B cell (primary cell): ENCODE results near the gene GRIK5. TPM values are rescaled to one million over a fixed set of nuclear protein-coding genes. Genes with fewer than 3 reads are reported as not detected.

ENCODE experiments used
- ATAC-seq: fragments of 200-7000 bp; cut with Tn5 transposase; one replicate; pipeline ENCODE4 v1.10.0; 2021; ENCODE audit warnings: low read depth, mild to moderate bottlenecking, moderate number of reproducible peaks, moderate library complexity
- CTCF ChIA-PET: fragments of 350-600 bp; sonication (Branson Sonifier 250); formaldehyde crosslinking; loops from one replicate; lab custom pipeline; 2021; ENCODE audit warnings: antibody characterized with exemption, inconsistent platforms; lab: Charles Lee
- POLR2A ChIA-PET: fragments of 350-600 bp; sonication (Branson Sonifier 250); formaldehyde crosslinking; loops from one replicate; lab custom pipeline; 2021; ENCODE audit warnings: antibody characterized with exemption; lab: Charles Lee
- DNase-seq: peaks from one replicate; pipeline ENCODE4 v3.0.0; 2013
- H2AFZ ChIP-seq: 2 replicates; pipeline ENCODE4 v1.6.1; 2012; ENCODE audit warnings: mild to moderate bottlenecking, low read depth, low read length; ENCODE audit not compliant: insufficient read depth, poor library complexity, severe bottlenecking
- H3K27ac ChIP-seq, 2 donors: 1 replicate in 1 of 2; 2 replicates in 1 of 2; pipeline ENCODE4 v1.5.1; 2012 to 2013; ENCODE audit warnings: low read length in 2 of 2, mild to moderate bottlenecking in 2 of 2, moderate library complexity in 1 of 2
- H3K27me3 ChIP-seq, 4 experiments: fragments of 200-600 bp in 1 of 4; sonication (generic) in 1 of 4; replicated peaks in 1 of 4; 1 replicate in 2 of 4; 2 replicates in 2 of 4; pipeline versions ENCODE4 v1.6.1 to v1.7.0; 2013 to 2016; ENCODE audit warnings: low read length in 3 of 4, mild to moderate bottlenecking in 2 of 4, mixed read lengths in 1 of 4, moderate library complexity in 1 of 4; ENCODE audit not compliant: insufficient read depth in 4 of 4, control insufficient read depth in 3 of 4; ENCODE audit errors: control extremely low read depth in 1 of 4
- H3K36me3 ChIP-seq, 2 experiments: replicated peaks in 1 of 2; 1 replicate in 1 of 2; 2 replicates in 1 of 2; pipeline versions ENCODE4 v1.6.1 to v1.7.1; 2013; ENCODE audit warnings: low read length in 1 of 2; ENCODE audit not compliant: insufficient read depth in 2 of 2, control insufficient read depth in 1 of 2; ENCODE audit errors: control extremely low read depth in 1 of 2, extremely low read depth in 1 of 2
- H3K4me1 ChIP-seq, 2 donors: fragments of 200-600 bp in 1 of 2; sonication (generic) in 1 of 2; 1 replicate in 1 of 2; 2 replicates in 1 of 2; pipeline versions ENCODE4 v1.5.1 to v1.6.1; 2013 to 2017; ENCODE audit warnings: low read length in 2 of 2; ENCODE audit not compliant: control insufficient read depth in 2 of 2, insufficient read depth in 2 of 2
- H3K4me2 ChIP-seq: replicated peaks from 2 replicates; pipeline ENCODE3; 2012; ENCODE audit warnings: mild to moderate bottlenecking, low read depth, low read length; ENCODE audit not compliant: poor library complexity, severe bottlenecking
- H3K4me3 ChIP-seq, 5 experiments: fragments of 200-600 bp in 1 of 5; sonication (generic) in 1 of 5; 1 replicate in 3 of 5; 2 replicates in 2 of 5; pipeline versions ENCODE4 v1.5.1 to v1.7.0; 2011 to 2016; ENCODE audit warnings: low read length in 4 of 5, mild to moderate bottlenecking in 4 of 5, low read depth in 2 of 5, control low read depth in 1 of 5, moderate library complexity in 1 of 5; ENCODE audit not compliant: insufficient read depth in 1 of 5; ENCODE audit errors: control extremely low read depth in 1 of 5, extremely low read depth in 1 of 5
- H3K79me2 ChIP-seq: fragments of 200-600 bp; sonication (generic); one replicate; pipeline ENCODE4 v1.6.0; 2016; ENCODE audit warnings: low read length; ENCODE audit not compliant: control insufficient read depth, insufficient read depth
- H3K9ac ChIP-seq: fragments of 200-600 bp; sonication (generic); 2 replicates; pipeline ENCODE4 v1.6.1; 2017; ENCODE audit warnings: mild to moderate bottlenecking, low read length, moderate library complexity
- H3K9me3 ChIP-seq, 3 donors: one replicate each; pipeline versions ENCODE4 v1.6.1 to v1.7.1; 2013; ENCODE audit warnings: low read length in 2 of 3; ENCODE audit not compliant: control insufficient read depth in 2 of 3, insufficient read depth in 1 of 3; ENCODE audit errors: control extremely low read depth in 1 of 3
- H4K20me1 ChIP-seq: 2 replicates; pipeline ENCODE4 v1.6.0; 2012; ENCODE audit warnings: mild to moderate bottlenecking, low read length; ENCODE audit not compliant: insufficient read depth, control insufficient read depth, poor library complexity, severe bottlenecking
- H3K27ac Mint-ChIP-seq: one replicate; pipeline ENCODE4 v1.8.0; 2021; ENCODE audit warnings: mixed read lengths
- H3K27me3 Mint-ChIP-seq: one replicate; pipeline ENCODE4 v1.8.0; 2021; ENCODE audit warnings: mixed read lengths
- H3K4me1 Mint-ChIP-seq: one replicate; pipeline ENCODE4 v1.8.0; 2021; ENCODE audit warnings: mixed read lengths
- H3K4me3 Mint-ChIP-seq: one replicate; pipeline ENCODE4 v1.8.0; 2021; ENCODE audit warnings: mixed read lengths
- H3K9me3 Mint-ChIP-seq: one replicate; pipeline ENCODE4 v1.8.0; 2022; ENCODE audit warnings: mixed read lengths; ENCODE audit not compliant: insufficient read depth
- CTCF ChIP-seq: fragments of 200-600 bp; IDR thresholded peaks from one replicate; pipeline ENCODE4 v1.8.0; 2022; ENCODE audit warnings: antibody characterized with exemption, mild to moderate bottlenecking
- EZH2 ChIP-seq: IDR thresholded peaks from 2 replicates; pipeline ENCODE4 v1.6.1; 2012; ENCODE audit warnings: borderline replicate concordance, low read depth, mild to moderate bottlenecking, moderate library complexity, low read length; ENCODE audit not compliant: insufficient read depth, poor library complexity, severe bottlenecking
- WGBS: methylation state at CpG from one replicate; pipeline ENCODE4 v1.1.5; 2013; ENCODE audit warnings: missing lambda C conversion rate; ENCODE audit not compliant: insufficient coverage; 5-methylcytosine and 5-hydroxymethylcytosine counted together
- intact Hi-C: fragments of 100-400 bp; cut with micrococcal nuclease; formaldehyde crosslinking; loops from one replicate; pipeline ENCODE4 v1.10.0; 2022
- polyA plus RNA-seq: library from polyadenylated mRNA; depleted of rRNA; stranded (reverse); fragments of >200 nt; gene quantifications from 2 replicates; pipeline ENCODE4 v1.2.3, GENCODE V29; 2012
- total RNA-seq, 2 donors: library from RNA; stranded (reverse); fragments of 120-200 nt in 1 of 2; gene quantifications; 1 replicate in 1 of 2; 2 replicates in 1 of 2; pipeline versions ENCODE4 v1.2.3 to v1.2.4, GENCODE V29; 2013 to 2022

GRIK5 gene
- total and polyA plus RNA-seq, 2 donors (not counting 1 experiment from before 2014, with no cell fraction given), result 0.09 to 0.27 TPM

- ChIA-PET POLR2A (no interaction called here), CTCF (interaction anchor here (2.1 kb wide), 1 partner anchor 16 kb away, joined by 9 read pairs; no protein-coding TSS in a partner anchor)
- peaks cover 39% of the 10 kb centered on the region for H3K4me1 Mint-ChIP-seq
- Histone ChIP-seq H2AFZ (no peak overlapping the region), H3K4me3 (no peak overlapping the region), H3K27ac (peak overlapping the region in 1 of 2 donors; percentile 78), H3K27me3 (no peaks in the 10 kb centered on the region), H4K20me1 (peaks cover 72% of the 10 kb centered on the region), H3K9me3 (no peaks in the 10 kb centered on the region), H3K79me2 (peaks cover 18% of the 10 kb centered on the region), H3K9ac (no peak overlapping the region), H3K4me2 (peak overlapping the region; percentile 25), H3K4me1 (peaks cover 12 to 46% of the 10 kb centered on the region in 2 donors), H3K36me3 (peaks cover 1 to 58% of the 10 kb centered on the region in 2 experiments)
- TF ChIP-seq EZH2 (no peak), CTCF (peak; percentile 42)
- intact Hi-C loops, result no loop called here
- no peaks in the 10 kb centered on the region for H3K9me3 Mint-ChIP-seq
- H3K4me3 Mint-ChIP-seq, result no peak overlapping the region
- peak; percentile 64 for ATAC-seq
- H3K27ac Mint-ChIP-seq, result peak overlapping the region; percentile 89
- peak; percentile 67 for DNase-seq
- no peaks in the 10 kb centered on the region for H3K27me3 Mint-ChIP-seq
- WGBS, result 39% methylated on average over 3 of the region's 5 CpGs
These were observed 22.3 kb upstream of the GRIK5 start for GRCh38 chr19:42092350-42092749.

- no peaks in the 10 kb centered on the region for H3K27me3 Mint-ChIP-seq
- H3K36me3 ChIP-seq, result peaks cover 1 to 54% of the 10 kb centered on the region in 2 experiments
- no peak overlapping the region for H3K9ac ChIP-seq
- TF ChIP-seq EZH2, result no peak
- H3K27ac ChIP-seq, result peak overlapping the region in 1 of 2 donors; percentile 78
- no peaks in the 10 kb centered on the region for H3K9me3 Mint-ChIP-seq
- peaks cover 66% of the 10 kb centered on the region for H4K20me1 ChIP-seq
- H2AFZ ChIP-seq, result no peak overlapping the region
- 66% methylated on average over 4 of the region's 10 CpGs for WGBS
- DNase-seq (no peak), ATAC-seq (no peak)
- CTCF ChIA-PET, result interaction anchor here (2.1 kb wide), 1 partner anchor 17 kb away, joined by 9 read pairs; no protein-coding TSS in a partner anchor
- H3K79me2 ChIP-seq, result peaks cover 18% of the 10 kb centered on the region
- peaks cover 12 to 46% of the 10 kb centered on the region in 2 donors for H3K4me1 ChIP-seq
- H3K9me3 ChIP-seq, result no peaks in the 10 kb centered on the region
- POLR2A ChIA-PET, result no interaction called here
- no peaks in the 10 kb centered on the region for H3K27me3 ChIP-seq
- H3K4me1 Mint-ChIP-seq, result peaks cover 43% of the 10 kb centered on the region
- no peak overlapping the region for H3K4me3 Mint-ChIP-seq
- H3K4me2 ChIP-seq, result no peak overlapping the region
- H3K27ac Mint-ChIP-seq, result no peak overlapping the region
- H3K4me3 ChIP-seq, result no peak overlapping the region
- intact Hi-C loops, result no loop called here
These were observed 21.7 kb upstream of the GRIK5 start for GRCh38 chr19:42091742-42092141.
